ENCODE measurements around the gene CREB3L2.
"Not testable (repeated sequence)": the region's sequence is repeated elsewhere in the genome, so short reads cannot be mapped to it uniquely, and the experiment has no call there.

Gene CREB3L2

DNA sequence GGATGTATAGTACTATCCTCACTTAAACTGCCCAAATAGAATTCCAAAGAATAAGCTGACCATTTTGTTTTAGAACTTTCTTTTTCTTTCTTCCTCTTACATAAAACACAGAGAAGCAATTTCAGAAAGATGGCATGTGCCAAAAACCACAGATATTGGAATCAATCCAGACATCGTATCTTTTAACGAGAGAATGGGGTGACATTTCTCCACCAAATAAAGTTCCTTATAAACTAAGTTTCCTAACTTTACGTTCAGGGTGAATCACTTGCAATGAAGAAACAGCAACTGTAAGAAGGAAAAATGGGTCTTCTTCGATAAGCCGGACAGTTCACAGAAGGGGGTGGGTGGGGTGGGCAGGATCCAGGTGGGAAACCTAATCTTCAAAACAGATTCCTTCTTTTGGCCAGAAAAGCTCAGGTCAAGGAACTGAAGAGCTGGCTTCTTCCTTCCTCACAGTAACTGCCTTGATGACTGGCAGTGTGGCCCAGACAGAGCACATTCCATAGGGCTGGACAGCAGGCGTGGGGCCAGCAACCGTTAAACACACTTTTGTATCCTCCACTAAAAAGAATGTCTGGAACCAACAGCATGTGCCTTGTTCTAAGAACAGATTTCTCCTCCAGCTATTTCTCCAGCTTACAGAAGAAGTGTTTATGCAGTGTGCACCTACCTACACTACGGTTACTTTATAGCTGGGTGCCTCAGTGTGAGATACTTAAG lies 31.5 kb downstream of the CREB3L2 start:
- FAIRE-seq (peak; percentile 89), DNase-seq (ENCODE audit: low spot score) (peak; percentile 89)

- DNase-seq (ENCODE audit: low spot score) (no peak), FAIRE-seq (no peak)
These were observed 32.1 kb downstream of the CREB3L2 start for GRCh38 chr7:137969828-137970227.

DNA sequence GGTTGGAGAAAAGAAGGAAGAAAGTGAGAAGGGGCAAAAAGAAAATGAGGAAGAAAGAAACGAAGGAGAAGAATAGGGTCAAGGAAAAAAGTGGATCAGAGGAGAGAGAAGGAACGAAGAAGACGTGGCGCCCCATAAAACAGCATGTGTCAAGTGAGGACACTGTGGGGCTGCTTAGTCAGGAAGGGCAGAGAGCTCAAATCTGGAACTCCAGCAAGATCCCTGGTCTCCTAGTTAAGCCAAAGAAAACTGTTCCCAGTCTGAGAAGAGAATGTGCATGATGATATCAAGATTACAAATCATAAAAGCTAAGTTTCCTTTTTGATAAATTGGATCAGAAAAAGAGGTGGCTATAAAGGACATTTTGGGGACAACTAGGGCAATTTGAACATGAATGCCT lies 33.0 kb downstream of the CREB3L2 start:
- FAIRE-seq: no peak
- DNase-seq (ENCODE audit: low spot score): no peak

- not testable (repeated sequence) for FAIRE-seq; DNase-seq (ENCODE audit: low spot score)
These were observed 33.5 kb downstream of the CREB3L2 start for GRCh38 chr7:137968339-137968738.

DNA sequence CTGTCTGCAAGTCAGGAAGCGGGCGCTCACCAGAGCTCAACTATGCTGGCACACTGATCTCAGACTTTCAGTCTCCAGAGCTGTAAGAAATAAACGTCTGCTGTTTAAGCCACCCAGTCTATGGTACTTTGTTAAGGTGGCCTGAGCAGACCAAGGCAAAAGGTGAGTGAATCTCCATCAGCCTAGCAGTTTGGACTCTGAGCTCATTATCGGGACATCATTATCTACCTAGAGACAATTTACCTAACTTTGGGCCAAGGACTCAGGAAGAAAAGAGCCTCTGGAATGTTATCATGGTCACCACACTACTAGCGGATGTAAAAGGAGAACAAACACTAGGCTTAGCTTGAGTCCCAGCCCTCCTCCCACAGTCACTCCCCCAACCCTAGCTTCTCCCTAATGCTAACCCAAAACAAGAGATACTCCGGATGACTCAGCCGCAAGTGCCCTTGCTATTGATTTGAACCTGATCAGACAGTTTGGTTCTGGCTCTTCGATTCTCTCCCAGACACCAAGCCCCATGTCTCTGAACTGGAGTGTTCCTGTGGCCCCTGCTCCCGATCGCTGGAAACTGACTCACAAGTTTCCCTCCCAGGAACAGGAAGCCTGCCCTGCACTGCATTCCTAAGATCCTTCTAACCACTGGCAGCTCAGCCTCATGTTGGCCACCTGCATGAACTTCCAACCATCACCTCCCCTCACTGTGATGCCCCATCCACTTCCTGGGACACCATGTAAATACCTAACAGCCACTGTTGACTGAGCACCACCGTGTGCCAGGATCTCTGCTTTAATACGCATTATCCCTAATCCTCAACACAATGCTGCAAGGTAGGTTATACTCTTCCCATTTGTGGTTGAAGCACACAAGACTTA lies 34.5 kb downstream of the CREB3L2 start:
- DNase-seq (ENCODE audit: low spot score): peak; percentile 97
- FAIRE-seq: peak; percentile 92

DNA sequence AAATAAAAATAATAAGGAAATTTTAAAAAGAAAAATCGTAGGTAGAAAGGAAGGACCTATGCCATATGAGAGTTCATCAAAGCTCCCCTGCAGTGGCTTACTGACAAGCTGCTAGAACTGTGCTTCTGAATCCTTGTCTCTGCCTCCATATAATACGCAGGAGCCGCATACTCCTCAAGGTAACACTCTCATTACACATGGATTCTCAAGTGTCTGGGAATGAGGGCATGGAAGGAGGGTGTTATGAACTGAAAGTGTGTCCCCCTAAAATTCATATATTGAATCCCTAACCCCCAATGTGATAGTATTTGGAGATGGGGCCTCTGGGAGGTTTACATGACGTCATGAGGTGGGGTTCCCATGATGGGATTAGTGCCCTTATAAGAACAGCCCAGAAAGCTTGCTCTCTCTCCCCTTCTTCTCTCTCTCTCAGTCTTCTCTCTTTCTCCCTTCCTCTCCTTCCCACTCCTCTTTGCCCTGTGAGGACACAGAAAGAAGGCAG lies 35.2 kb downstream of the CREB3L2 start:
- no peak for FAIRE-seq
- no peak for DNase-seq (ENCODE audit: low spot score)

- no peak for FAIRE-seq
- DNase-seq (ENCODE audit: low spot score): no peak
These were observed 35.8 kb downstream of the CREB3L2 start for GRCh38 chr7:137965942-137966640.

GRCh38 chr7:137964824-137965545 lies 36.9 kb downstream of the CREB3L2 start:
- no peak for DNase-seq (ENCODE audit: low spot score)
- no peak for FAIRE-seq

DNA sequence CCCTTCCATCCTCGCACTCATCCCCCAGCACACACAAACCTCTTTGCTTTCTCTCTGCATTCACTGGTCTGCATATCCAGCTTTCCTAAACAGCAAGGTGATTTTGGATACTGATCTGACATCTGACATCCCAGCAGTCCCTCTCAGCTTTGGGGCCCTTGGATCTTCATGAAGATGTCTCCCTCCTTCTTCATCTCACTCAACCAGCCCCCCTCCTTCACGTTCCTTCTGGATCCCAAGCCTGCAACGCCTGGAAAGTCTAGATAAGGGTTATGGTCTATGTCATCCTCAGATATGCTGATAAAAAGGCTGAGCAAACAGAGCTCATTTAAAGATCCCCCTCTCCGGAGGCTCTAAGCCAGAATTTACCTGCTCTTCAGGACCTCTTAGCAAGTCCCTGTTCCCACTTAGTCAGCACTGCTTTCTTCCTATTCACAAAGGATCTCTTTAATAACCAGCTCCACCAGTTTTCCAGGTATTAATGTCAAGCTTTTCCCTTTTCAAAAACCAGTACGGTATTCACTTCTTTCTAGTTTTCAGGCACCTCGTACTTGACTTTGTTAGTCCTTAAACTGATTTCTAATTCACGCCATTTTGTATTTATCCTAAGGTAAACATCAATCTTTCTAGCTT lies 38.9 kb downstream of the CREB3L2 start:
- FAIRE-seq: no peak
- DNase-seq (ENCODE audit: low spot score): no peak

DNA sequence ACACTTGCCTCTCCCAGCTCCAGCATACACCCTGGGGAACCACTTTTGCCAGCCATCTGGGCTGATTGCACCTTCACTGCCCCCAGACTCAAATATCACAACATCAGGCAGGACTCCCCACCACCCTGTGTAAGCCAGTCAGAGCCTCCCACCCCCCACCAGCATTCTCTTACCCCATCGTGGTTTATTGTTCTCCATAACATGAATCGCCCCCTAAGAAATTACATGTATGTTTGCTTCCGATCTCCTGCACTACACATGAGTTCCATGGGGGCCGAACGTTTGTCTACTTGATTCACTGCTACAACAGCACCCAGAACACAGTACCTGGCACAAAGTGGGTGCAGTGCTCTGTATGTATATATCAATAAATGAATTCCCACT lies 39.4 kb downstream of the CREB3L2 start:
- FAIRE-seq (no peak), DNase-seq (ENCODE audit: low spot score) (no peak)

GRCh38 chr7:137961200-137962177 lies 40.4 kb downstream of the CREB3L2 start:
- DNase-seq (ENCODE audit: low spot score): no peak
- no peak for FAIRE-seq

DNA sequence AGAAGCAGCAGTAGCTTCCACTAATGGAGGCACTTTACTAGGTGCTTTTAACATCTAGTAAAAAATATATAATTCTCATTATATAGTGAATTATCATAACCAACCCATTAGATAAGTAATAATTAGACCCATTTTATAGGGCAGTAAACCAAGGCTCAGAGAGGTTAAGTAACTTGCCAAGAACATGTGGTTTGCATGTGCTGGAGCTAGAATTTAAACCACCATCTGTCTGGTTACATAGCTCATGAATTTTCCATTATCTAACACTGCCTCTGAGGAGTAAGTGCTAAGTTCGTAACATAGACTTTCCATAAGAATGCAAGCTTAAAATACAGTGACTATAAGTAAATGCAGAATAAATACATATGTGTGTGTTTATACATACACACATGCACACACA lies 41.9 kb downstream of the CREB3L2 start:
- no peak for FAIRE-seq
- no peak for DNase-seq (ENCODE audit: low spot score)

DNA sequence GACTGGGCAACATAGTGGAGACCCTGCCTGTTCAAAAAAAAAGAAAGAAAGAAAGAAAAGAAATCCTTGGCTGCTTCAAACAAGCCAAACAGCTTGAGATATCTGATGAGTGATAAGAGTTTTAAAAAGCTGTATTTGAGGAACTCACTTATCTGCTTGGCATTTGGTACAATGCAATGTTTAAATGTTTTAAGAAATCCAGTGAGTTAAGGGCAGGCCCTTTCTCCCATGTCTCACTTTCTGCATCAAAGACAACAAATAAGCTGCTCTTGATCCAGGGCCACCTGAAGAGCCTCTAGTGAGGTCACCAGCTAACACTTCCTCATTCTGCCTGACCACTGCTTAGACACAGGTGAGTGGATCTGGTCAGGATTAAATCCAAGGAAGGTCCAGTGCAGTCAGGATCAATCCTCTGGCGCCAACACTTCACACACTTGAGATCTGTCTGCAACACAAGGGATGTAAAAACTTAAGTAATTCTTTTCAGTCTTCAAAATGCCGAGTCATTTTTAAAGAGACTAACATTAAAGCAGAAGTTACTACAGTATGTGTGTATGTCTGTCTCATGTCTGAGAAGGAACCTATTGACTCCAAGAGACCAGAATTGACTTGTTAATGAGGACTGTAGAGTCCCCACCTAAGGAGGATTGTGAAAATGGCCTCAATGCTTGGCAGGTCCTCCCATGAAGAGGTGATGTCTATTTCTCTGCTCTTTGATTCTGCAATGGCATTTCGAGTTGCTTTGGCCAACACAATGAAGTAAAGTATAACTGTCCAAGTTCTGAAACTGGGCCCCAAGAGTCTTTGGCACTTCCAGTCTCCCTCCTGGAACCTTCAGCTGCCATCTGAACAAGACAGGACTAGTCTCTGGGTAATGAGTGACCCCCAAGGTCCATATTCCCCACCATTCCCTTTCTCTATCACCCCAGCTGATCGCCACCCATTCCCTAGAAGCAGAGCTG lies 43.1 kb downstream of the CREB3L2 start:
- FAIRE-seq (no peak), DNase-seq (ENCODE audit: low spot score) (no peak)

DNA sequence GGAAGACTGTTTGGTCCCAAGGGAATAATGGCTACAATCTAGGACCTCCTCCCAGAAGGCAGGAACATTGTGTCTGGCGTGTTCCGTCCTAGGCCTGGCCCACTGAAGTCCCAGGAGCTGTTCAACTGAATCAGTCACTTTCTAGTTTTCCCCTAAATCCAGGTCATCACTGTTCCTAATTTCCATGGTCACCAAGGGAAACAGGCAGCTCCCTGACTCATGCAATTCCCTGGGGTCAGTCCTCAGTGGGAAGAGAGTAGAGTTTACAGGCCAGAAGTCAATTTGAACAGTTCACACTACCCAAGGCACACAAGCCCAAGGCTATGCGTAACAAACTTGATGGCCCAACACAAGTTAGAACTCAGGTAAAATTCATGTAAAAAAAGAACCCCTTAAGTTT lies 44.0 kb downstream of the CREB3L2 start:
- FAIRE-seq (no peak), DNase-seq (ENCODE audit: low spot score) (peak; percentile 9)

DNA sequence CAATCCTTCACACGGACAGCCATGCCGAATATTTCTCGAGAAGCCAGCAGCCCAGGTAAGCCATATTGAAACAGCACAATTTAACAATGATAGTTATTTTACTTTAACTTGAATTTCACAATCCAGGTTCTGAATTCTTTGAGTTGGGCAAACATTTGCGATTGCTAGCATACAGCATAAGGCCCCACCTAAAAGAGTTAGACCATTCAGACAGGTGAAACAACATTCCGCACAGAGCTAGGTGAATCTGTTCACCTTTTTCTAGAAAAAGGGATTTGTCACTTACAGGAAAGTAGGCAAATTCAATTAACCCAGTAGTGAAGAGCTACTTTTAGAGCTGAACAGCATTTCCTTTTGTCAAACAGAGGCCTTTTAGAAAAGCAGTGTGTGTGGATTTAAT lies 45.3 kb downstream of the CREB3L2 start:
- FAIRE-seq: no peak
- no peak for DNase-seq (ENCODE audit: low spot score)

DNA sequence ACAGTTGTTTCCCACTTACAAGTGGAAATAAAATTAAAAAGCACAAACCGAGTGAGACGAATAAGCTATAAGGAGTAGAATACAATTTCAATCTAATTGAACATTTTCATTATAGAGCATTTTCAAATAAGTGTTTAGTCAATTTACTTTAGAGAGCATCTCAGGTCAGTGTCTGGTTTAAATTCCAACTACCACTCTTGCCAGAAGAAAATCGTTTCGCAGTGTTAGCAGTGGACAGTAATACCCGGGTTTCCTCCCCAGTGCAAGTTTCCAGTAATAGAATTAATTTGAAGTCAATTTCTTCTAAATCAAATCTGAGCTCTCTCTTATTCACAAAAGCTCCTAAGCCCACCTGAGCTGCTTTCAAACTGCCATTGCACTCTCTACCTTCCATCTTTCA lies 45.7 kb downstream of the CREB3L2 start:
- FAIRE-seq (no peak), DNase-seq (ENCODE audit: low spot score) (no peak)

- FAIRE-seq (no peak), DNase-seq (ENCODE audit: low spot score) (no peak)
These were observed 47.3 kb downstream of the CREB3L2 start for GRCh38 chr7:137954614-137955013.

Measured in RCC 7860 (cell line).